HG03378 (cell line): ENCODE data around the gene ANO2.

Experiments used
- ATAC-seq: cut with Tn5 transposase; IDR thresholded peaks from one replicate; pipeline ENCODE4 v1.9.1; 2021; ENCODE audit warnings: mild to moderate bottlenecking, moderate library complexity; ENCODE audit not compliant: unreplicated experiment

The ANO2 gene

GRCh38 chr12:5784462-5785130 lies 160.5 kb downstream of the ANO2 start:
- ATAC-seq, result no peak

GRCh38 chr12:5783289-5783920 lies 161.7 kb downstream of the ANO2 start:
- ATAC-seq, result no peak

DNA sequence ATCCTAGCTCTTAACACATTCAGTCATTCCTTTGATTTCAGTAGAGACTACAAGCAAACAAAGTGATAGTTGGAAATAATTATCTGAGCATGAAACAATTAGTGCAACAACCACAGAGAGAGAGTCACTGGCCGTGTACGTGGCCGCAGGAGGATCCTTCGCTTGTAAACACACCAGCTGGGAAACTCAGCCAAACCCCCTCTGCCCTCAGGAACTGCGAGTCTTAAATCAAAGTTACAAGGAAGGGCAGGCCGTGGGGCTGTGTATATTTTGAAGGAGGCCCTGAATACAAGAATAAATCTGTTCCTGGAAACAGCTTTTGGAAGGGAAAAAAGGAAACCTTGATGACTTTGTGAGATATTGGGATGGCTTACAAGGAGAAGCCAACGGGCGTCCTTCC lies 164.5 kb downstream of the ANO2 start:
- ATAC-seq, result no peak

- ATAC-seq, result no peak
These were observed 165.7 kb downstream of the ANO2 start for GRCh38 chr12:5779401-5779800.

DNA sequence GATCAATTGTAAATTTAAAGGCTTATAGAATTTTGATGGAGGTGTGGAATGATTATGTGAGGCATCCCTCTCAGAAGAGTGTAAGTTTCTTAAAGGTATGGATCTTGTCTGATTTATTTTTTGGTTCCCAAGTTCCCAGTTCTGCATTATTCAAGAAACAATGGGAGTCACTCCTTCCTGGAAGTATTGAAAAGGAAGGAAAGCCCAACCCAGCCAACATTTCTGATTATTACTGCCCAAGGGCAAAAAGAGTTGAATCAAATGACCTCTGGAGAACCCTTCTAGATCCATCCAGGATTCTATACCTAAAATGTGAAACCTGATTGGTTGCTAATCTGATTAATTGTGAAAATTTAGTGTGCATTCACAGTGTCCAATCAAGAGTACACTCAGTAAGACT lies 166.2 kb downstream of the ANO2 start:
- ATAC-seq, result no peak

- ATAC-seq, result no peak
These were observed 167.6 kb downstream of the ANO2 start for GRCh38 chr12:5777451-5777850.

- ATAC-seq, result no peak
These were observed 169.0 kb downstream of the ANO2 start for GRCh38 chr12:5776091-5776490.

GRCh38 chr12:5773550-5773949 lies 171.5 kb downstream of the ANO2 start:
- ATAC-seq, result no peak

DNA sequence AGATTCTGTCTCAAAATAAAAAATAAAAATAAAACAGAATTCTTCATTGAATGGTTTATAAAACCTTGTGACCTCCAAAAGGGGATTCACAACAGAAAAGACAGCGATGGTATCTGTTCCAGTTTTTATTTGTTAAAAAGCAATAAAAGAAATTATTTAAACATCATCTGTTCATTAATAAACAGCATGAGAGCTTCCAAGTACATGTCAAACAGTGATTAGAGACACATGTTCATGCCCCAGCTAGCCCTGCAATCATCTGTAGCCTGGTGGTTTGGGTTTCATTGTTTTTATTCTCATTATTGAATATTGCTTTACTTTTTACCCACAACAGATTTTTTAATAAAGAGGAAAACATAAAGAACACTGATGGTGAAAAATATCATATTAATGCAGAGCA lies 173.3 kb downstream of the ANO2 start:
- ATAC-seq, result no peak

GRCh38 chr12:5770727-5771126 lies 174.3 kb downstream of the ANO2 start:
- ATAC-seq, result no peak

- ATAC-seq, result no peak
These were observed 176.4 kb downstream of the ANO2 start for GRCh38 chr12:5768581-5769196.

- ATAC-seq, result no peak
These were observed 176.9 kb downstream of the ANO2 start for GRCh38 chr12:5768171-5768570.

GRCh38 chr12:5758347-5758746 lies 186.7 kb downstream of the ANO2 start:
- ATAC-seq, result no peak

- no peak for ATAC-seq
These were observed 188.7 kb downstream of the ANO2 start for GRCh38 chr12:5756338-5756842.

DNA sequence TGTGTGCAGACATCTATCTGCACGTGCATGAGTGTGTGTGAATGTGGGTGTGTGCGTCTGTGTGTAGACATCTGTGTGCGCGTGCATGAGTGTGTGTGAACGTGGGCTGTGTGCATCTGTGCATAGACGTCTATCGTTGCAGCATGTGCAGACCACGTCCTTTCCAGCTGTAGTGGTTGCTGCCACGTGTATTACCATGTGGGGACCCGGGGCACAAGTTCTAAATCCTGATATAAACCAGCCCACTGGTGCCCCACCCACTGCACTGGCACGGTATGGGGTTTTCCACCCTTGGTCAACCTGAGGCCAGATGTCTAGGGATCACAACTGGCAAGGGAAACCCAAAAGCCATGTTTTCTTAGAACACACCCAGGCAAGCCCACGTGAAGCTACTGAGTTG lies 197.0 kb downstream of the ANO2 start:
- ATAC-seq, result no peak

- ATAC-seq, result no peak
These were observed 198.1 kb downstream of the ANO2 start for GRCh38 chr12:5746917-5747316.

DNA sequence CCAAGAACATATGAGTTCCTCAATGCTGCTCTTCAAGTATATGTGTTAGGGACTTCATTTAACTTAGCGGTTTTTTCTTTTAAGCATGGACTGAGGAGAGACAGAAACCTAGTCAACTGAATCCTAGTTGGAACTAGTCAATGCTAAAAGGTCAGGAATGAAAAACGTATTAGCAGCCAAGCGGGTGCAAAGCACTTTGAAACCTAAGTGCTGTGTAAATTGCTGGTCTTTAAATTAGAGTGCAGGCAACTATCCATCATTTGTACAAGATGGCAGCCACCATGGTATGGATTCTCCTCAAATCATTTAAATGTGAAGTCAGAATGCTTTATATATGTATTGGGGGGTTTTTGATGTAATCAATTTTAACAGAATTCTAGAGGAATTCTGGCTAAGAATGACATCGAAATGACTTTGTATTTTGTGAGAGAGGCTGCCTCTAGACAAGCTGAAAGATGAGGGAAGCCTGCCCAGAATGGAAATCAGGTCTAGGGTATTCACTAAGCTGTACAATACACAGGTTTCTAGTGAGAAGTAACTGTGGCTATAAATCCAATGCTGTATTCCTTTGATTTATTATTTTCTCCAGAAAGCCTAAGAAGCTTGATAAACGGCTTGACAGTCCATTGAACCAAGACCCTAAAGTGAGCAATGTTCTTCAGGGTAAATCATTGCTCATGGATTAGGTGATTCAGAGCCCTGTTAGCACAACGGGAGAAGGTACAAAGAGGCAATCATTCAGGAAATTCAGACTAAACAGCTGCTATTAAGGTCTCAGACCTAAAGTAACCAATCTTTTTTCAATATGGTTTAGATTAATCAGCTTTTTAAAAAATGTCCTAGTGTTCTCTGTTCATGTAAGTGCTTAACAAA lies 198.8 kb downstream of the ANO2 start:
- no peak for ATAC-seq

DNA sequence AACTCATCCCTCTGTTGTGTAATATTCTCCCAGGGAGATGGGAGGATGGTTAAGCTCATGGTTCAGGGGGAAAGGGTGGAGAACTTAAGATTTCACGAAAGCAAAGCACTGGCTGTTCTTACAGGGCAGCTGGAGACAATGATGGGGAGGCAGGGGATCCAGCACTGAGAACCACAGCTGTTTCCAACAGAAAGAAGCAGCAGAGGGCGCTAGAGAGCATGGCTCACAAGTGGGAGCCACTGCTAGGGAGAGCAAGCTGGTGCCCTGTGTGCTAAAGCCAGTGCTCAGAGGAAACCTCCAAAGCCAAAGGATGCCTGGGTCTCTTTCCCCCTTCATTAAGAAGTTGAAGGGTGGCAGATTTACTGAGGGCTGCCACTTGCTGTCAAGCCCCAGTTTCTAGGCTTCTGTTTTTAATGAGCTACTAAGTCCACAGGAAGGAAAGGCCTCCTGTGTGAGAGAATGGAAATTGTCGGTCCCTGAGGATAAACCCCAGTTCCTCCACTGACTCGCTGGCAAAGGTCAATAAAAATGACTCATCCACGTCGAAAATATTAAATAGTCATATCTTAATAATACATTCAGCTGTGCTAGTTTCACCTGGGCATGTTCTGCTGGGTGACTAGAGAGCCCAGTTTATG lies 199.7 kb downstream of the ANO2 start:
- no peak for ATAC-seq

DNA sequence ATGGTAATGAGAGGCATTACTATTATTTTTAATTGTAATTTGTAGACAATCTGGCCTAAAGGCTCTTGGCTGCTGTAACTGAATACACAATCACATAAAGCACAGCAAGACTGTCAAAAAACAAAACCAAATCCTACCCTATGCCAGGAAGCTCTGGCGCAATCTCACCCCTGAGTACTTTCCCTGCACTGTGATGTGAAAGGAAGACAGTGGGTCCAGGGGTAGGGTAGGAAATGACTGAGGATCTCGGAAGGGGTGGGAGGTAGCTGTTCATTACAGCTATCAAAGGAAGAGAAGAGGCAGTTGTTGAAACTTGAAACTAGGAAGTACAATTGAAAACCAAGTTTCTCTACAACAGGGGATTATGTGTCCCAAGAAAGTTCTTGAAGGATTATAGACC lies 202.8 kb downstream of the ANO2 start:
- no peak for ATAC-seq

DNA sequence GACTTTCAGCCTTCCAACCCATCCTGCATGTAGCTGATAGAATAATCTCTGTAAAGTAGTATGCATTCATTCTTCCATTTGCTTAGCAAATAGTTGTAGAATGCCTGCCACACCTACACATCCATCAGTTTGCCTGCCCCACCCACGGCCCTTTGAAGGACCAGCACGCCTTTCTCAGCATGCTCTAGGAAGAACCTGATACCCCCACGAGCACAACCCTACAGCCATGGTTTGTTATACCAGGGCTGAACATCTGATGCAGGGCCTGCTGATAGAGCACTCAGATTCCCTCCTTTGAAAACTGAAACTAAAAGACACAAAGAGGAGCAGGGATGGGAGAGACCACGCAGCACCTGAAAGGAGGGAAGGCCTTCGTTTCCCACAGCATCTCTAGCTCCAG lies 205.1 kb downstream of the ANO2 start:
- no peak for ATAC-seq

- no peak for ATAC-seq
These were observed 207.3 kb downstream of the ANO2 start for GRCh38 chr12:5737778-5738177.
